K562 (cell line): ENCODE data around the gene ODC1. TPM values are rescaled to one million over a fixed set of nuclear protein-coding genes. Genes with fewer than 3 reads are reported as not detected.

ENCODE experiments used
- ATAC-seq: fragments of 200-7000 bp; cut with Tn5 transposase; 3 replicates; pipeline ENCODE4 v1.9.1; 2020; ENCODE audit warnings: moderate library complexity
- BruUV-seq: library from RNA; stranded (reverse); fragments of 400-500 nt; replicated peaks from 2 replicates; lab custom pipeline; 2021; lab: Mats Ljungman, UMichigan
- CTCF ChIA-PET: fragments of 300-600 bp; formaldehyde crosslinking; extraction: SDS; loops from one replicate; lab custom pipeline; 2021; ENCODE audit warnings: low intra/inter-chr PET ratio; lab: Yijun Ruan, JAX
- POLR2A ChIA-PET: fragments of 300-600, 350-650 bp; sonication (Branson Sonifier 250); formaldehyde crosslinking; extraction: SDS; loops from one replicate; lab custom pipeline; 2021; ENCODE audit warnings: antibody characterized with exemption, inconsistent platforms; lab: Yijun Ruan, JAX
- DNase-seq, 4 experiments: peaks; one replicate each; pipeline versions ENCODE4 v3.0.0 to v3.0.0-alpha.2; 2011 to 2018; ENCODE audit warnings: low spot score in 3 of 4, mixed read lengths in 3 of 4; ENCODE audit errors: extremely low read depth in 1 of 4
- FAIRE-seq: peaks from 2 replicates; lab custom pipeline; 2011; peaks lifted over from hg19 to GRCh38; lab: Jason Lieb, UNC
- H2AFZ ChIP-seq: 2 replicates; pipeline ENCODE4 v1.6.0; 2011; ENCODE audit warnings: low read depth, low read length, control low read depth, inconsistent platforms
- H3K27ac ChIP-seq: fragments of 200-600 bp; 3 replicates; pipeline ENCODE4 v1.8.0; 2011; ENCODE audit warnings: low read depth, mild to moderate bottlenecking, control low read depth, inconsistent platforms, low read length, moderate library complexity, mixed read lengths; ENCODE audit errors: extremely low read depth
- H3K27me3 ChIP-seq, 2 experiments: fragments of 300-600 bp in 1 of 2; 2 replicates in 1 of 2; 3 replicates in 1 of 2; pipeline versions ENCODE4 v1.6.0 to v1.8.0; 2011; ENCODE audit warnings: inconsistent platforms in 2 of 2, low read length in 2 of 2, mild to moderate bottlenecking in 1 of 2, mixed read lengths in 1 of 2, moderate library complexity in 1 of 2; ENCODE audit not compliant: control insufficient read depth in 2 of 2, insufficient read depth in 2 of 2
- H3K36me3 ChIP-seq: fragments of 300-600 bp; 3 replicates; pipeline ENCODE4 v1.8.0; 2011; ENCODE audit warnings: mild to moderate bottlenecking, low read length, inconsistent platforms; ENCODE audit not compliant: control insufficient read depth, insufficient read depth
- H3K4me1 ChIP-seq, 2 experiments: fragments of 200-600 bp in 1 of 2; replicated peaks in 1 of 2; 2 replicates in 1 of 2; 3 replicates in 1 of 2; pipeline versions ENCODE4 v1.5.1 to v1.8.0; 2011; ENCODE audit warnings: inconsistent platforms in 2 of 2, low read length in 2 of 2, mild to moderate bottlenecking in 1 of 2, mixed read lengths in 1 of 2, moderate library complexity in 1 of 2; ENCODE audit not compliant: control insufficient read depth in 2 of 2, insufficient read depth in 2 of 2
- H3K4me2 ChIP-seq: 2 replicates; pipeline ENCODE4 v1.6.1; 2011; ENCODE audit warnings: low read length, control low read depth, inconsistent platforms, mixed read lengths; ENCODE audit not compliant: insufficient read depth
- H3K4me3 ChIP-seq: fragments of 200-600 bp; sonication (generic), shearing (Covaris generic); 2 replicates; pipeline ENCODE4 v1.5.1; 2016; ENCODE audit warnings: control low read depth, inconsistent platforms
- H3K79me2 ChIP-seq: fragments of 200-600 bp; 3 replicates; pipeline ENCODE4 v1.8.0; 2011; ENCODE audit warnings: low read length, inconsistent platforms; ENCODE audit not compliant: control insufficient read depth, insufficient read depth
- H3K9ac ChIP-seq, 2 experiments: 2 replicates each; pipeline versions ENCODE4 v1.6.0 to v1.6.1; 2011; ENCODE audit warnings: low read depth in 2 of 2, low read length in 2 of 2, control low read depth in 1 of 2, inconsistent platforms in 1 of 2, mild to moderate bottlenecking in 1 of 2, mixed read lengths in 1 of 2; ENCODE audit not compliant: insufficient read depth in 1 of 2
- H3K9me1 ChIP-seq: one replicate; pipeline ENCODE4 v1.6.0; 2011; ENCODE audit warnings: inconsistent platforms, mild to moderate bottlenecking, low read length, moderate library complexity; ENCODE audit not compliant: control insufficient read depth, insufficient read depth
- H3K9me3 ChIP-seq: replicated peaks from 2 replicates; pipeline ENCODE4 v1.5.1; 2011; ENCODE audit warnings: low read depth, low read length, inconsistent platforms; ENCODE audit not compliant: control insufficient read depth, insufficient read depth
- H4K20me1 ChIP-seq: replicated peaks from 2 replicates; pipeline ENCODE4 v1.6.1; 2011; ENCODE audit warnings: low read length, inconsistent platforms, mixed read lengths; ENCODE audit not compliant: control insufficient read depth, insufficient read depth
- ATF4 ChIP-seq: fragments of 450-650 bp; formaldehyde crosslinking; IDR thresholded peaks from 2 replicates; pipeline ENCODE4 v1.4.0; 2022; ENCODE audit warnings: mild to moderate bottlenecking, moderate library complexity
- BACH1 ChIP-seq: fragments of 200-800 bp; sonication (Bioruptor generic); IDR thresholded peaks from 2 replicates; pipeline ENCODE4 v1.6.1; 2016; ENCODE audit warnings: missing genetic modification characterization, missing compliant biosample characterization
- BRF1 ChIP-seq: IDR thresholded peaks from 3 replicates; pipeline ENCODE4 v1.6.1; 2011; ENCODE audit warnings: borderline replicate concordance, mild to moderate bottlenecking; ENCODE audit not compliant: insufficient read length; ENCODE audit errors: extremely low read depth
- CUX1 ChIP-seq: fragments of 200-800 bp; sonication (Bioruptor generic); IDR thresholded peaks from 2 replicates; pipeline ENCODE4 v1.6.1; 2016; ENCODE audit warnings: missing genetic modification characterization, missing compliant biosample characterization
- FOXP1 ChIP-seq: sonication (generic); formaldehyde crosslinking; IDR thresholded peaks from 2 replicates; pipeline ENCODE4 v1.8.0; 2022; ENCODE audit warnings: mild to moderate bottlenecking, missing genetic modification reagents
- HMBOX1 ChIP-seq: sonication (generic); IDR thresholded peaks from 2 replicates; pipeline ENCODE4 v1.6.1; 2016
- HNRNPL ChIP-seq: fragments of 200-400 bp; formaldehyde crosslinking; IDR thresholded peaks from 2 replicates; pipeline ENCODE4 v1.6.1; 2017; ENCODE audit warnings: low read depth, mild to moderate bottlenecking, low read length
- HNRNPLL ChIP-seq: fragments of 200-400 bp; formaldehyde crosslinking; IDR thresholded peaks from 2 replicates; pipeline ENCODE4 v1.6.1; 2017; ENCODE audit warnings: low read length, low read depth, mild to moderate bottlenecking; ENCODE audit not compliant: poor library complexity, severe bottlenecking
- NFATC3 ChIP-seq: fragments of 450-650 bp; IDR thresholded peaks from 2 replicates; pipeline ENCODE4 v1.6.1; 2017; ENCODE audit warnings: mild to moderate bottlenecking
- SAFB2 ChIP-seq: fragments of 200-400 bp; formaldehyde crosslinking; IDR thresholded peaks from 2 replicates; pipeline ENCODE4 v1.6.1; 2018; ENCODE audit warnings: borderline replicate concordance, low read length, low read depth, moderate library complexity; ENCODE audit not compliant: severe bottlenecking
- SLC30A9 ChIP-seq: fragments of 250-450 bp; sonication (Bioruptor Pico); IDR thresholded peaks from 2 replicates; pipeline ENCODE4 v1.8.0; 2022; ENCODE audit warnings: mild to moderate bottlenecking, moderate library complexity
- SUPT5H ChIP-seq: fragments of 450-650 bp; IDR thresholded peaks from 2 replicates; pipeline ENCODE4 v1.6.1; 2016
- WGBS: fragments of 100-300 bp; shearing (Covaris generic); methylation state at CpG from one replicate; pipeline ENCODE4 v1.1.6; 2016; ENCODE audit warnings: low coverage, mixed read lengths; ENCODE audit not compliant: insufficient coverage; ENCODE audit errors: missing lambda C conversion rate; 5-methylcytosine and 5-hydroxymethylcytosine counted together
- in situ Hi-C: fragments of 300-500 bp; cut with MboI; formaldehyde crosslinking; loops from 4 replicates; pipeline ENCODE4 v1.15.0; 2018; ENCODE audit warnings: inconsistent platforms, mixed read lengths
- intact Hi-C: fragments of 100-400 bp; cut with micrococcal nuclease; formaldehyde crosslinking; loops from 2 replicates; pipeline ENCODE4 v1.14.2; 2022
- polyA plus RNA-seq, 8 experiments: library from polyadenylated mRNA; depleted of rRNA in 4 of 8; stranded (reverse) in 5 of 8; unstranded in 3 of 8; fragments of >200 nt; fragmentation: Nextera tagmentation in 2 of 8; fragmentation: Illumina TruSeq in 1 of 8; extraction: Ambion mirVana in 2 of 8; extraction: Trizol in 1 of 8; gene quantifications; 2 replicates each; pipeline versions ENCODE4 v1.2.1 to v1.2.3, GENCODE V29; 2011 to 2014; ENCODE audit warnings: inconsistent platforms in 1 of 8, missing spikeins in 1 of 8
- total RNA-seq, 7 experiments: library from RNA; depleted of rRNA in 6 of 7; stranded (reverse); fragments of >200 nt in 6 of 7; fragmentation: Illumina TruSeq in 2 of 7; extraction: Trizol in 2 of 7; gene quantifications; 2 replicates each; pipeline versions ENCODE4 v1.2.1 to v1.2.3, GENCODE V29; 2011 to 2021; ENCODE audit warnings: low replicate concordance in 1 of 7

ODC1 gene
- total and polyA plus RNA-seq, 9 of the 15 experiments (the other 6 are each of a cell fraction or from before 2014, with no cell fraction given), result 142 to 563 (median 457) TPM

- TF ChIP-seq SAFB2, result no peak
- no peak for TF ChIP-seq HNRNPL
- TF ChIP-seq BACH1, result no peak
- TF ChIP-seq SUPT5H, result no peak
- TF ChIP-seq, all 486 proteins: peak for 0
Measured at GRCh38 chr2:10452312-10452711, 4.2 kb upstream of the ODC1 start (continued).

- Histone ChIP-seq H3K4me1 (peaks cover 10 to 29% of the 10 kb centered on the region in 2 experiments; a peak in 4 of 5 replicates), H3K36me3 (0 out of 3 replicates have a peak, but pooled peaks cover 4% of the 10 kb centered on the region), H3K9ac (no peak overlapping the region; a peak in 1 of 4 replicates), H3K79me2 (peaks cover 27% of the 10 kb centered on the region), H3K4me3 (no peak overlapping the region), H3K27ac (no peak overlapping the region), H2AFZ (no peak overlapping the region), H3K9me1 (no peaks in the 10 kb centered on the region), H3K9me3 (no peaks in the 10 kb centered on the region), H3K4me2 (no peak overlapping the region), H4K20me1 (peaks cover 7% of the 10 kb centered on the region), H3K27me3 (peaks cover 7 to 16% of the 10 kb centered on the region in 2 experiments; a peak in 2 of 5 replicates)
- in situ Hi-C loops (no loop called here), intact Hi-C loops (no loop called here)
- ATAC-seq (no peak), FAIRE-seq (no peak), DNase-seq (no peak)
- ChIA-PET POLR2A (interaction anchor here (0.6 to 7.0 kb wide), 2 partner anchors 9 to 546 kb away, joined by 3 to 54 read pairs; no protein-coding TSS in a partner anchor), CTCF (no interaction called here)
- WGBS, result 47% methylated on average over 6 of the region's 6 CpGs
- no TSS peak for BruUV-seq
- TF ChIP-seq ATF4 (CRISPR knock-in tag), result no peak
- no peak for TF ChIP-seq HMBOX1
- no peak for TF ChIP-seq HNRNPLL
- no peak for TF ChIP-seq SLC30A9 (CRISPR knock-in tag)
- no peak for TF ChIP-seq FOXP1 (CRISPR knock-in tag)
- TF ChIP-seq CUX1, result no peak
- TF ChIP-seq BRF1, result no peak
- TF ChIP-seq NFATC3, result no peak
Measured at GRCh38 chr2:10451819-10452218, 3.7 kb upstream of the ODC1 start.
